T-helper 22 cell (primary cell): ENCODE results near the gene LCNL1.

ENCODE experiments used
- DNase-seq: peaks from one replicate; pipeline ENCODE4 v3.0.0-alpha.2; 2020; ENCODE audit warnings: low read depth

Gene LCNL1

DNA sequence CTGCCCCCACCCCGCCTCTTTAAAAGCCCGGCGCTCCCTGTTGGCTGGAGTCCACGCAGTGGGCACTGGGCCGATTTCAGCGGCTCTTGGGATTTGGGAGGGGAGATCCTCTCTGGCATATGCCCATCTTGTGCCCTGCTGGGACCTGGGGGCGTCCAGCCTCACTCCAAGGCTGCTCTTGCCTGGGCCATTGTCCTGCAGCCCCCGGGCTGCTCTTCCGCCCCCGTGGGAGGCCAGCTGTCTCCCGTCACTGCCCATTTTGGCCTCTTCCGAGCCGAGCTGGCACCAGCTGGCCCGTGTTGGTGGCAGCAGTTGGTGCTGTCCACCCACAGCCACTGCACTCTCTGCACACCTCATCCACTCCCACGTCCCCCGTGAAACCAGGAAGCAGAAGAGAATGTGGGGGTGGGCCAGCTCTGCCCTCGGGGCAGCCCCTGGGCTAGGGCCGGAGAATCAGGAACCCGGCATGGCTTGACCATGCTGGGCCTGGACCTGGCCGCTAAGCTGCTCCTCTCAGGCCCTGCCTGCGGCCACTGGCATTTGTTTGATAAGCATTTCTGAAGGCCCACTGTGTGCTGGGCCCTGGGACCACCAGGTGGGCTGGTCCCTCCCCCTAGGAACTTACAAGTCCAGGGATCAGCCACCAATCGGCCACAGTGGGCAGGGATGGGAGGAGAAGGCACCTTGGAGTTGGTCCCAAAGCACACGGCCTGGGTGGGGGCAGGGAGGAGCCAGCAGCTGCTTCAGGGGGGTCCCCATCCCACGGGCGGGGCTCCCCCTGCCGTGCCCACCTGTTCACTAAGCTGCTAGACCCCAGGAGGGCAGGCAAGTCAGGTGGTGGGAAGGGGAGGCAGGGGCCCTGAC is 35.5 kb upstream of the LCNL1 start:
- no peak for DNase-seq

DNA sequence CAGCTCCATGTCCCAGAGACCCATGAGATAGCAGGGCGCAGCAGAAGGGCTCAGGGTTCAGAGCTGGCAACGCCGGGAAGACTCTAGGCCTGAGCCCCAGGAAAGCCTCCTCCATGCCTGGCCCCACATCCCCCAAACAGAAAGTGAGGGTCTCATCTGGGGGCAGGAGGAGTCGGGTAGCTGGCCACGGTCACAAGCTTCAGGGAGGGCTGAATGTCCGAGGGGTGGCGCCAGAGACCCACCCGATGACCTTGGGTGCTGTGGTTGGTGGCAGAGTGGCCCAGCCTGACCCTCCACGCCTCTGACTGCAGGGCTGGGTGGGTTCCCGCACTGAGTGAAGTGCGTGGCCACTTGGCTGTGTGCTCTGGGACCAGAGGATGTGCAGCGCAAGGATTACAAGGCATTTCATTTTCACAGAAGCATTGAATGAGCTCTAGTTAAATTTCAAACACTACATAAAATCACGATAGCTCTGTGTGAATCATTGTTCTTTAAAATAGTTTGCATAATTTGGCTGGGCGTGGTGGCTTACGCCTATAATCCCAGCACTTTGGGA is 34.8 kb upstream of the LCNL1 start:
- no peak for DNase-seq

DNA sequence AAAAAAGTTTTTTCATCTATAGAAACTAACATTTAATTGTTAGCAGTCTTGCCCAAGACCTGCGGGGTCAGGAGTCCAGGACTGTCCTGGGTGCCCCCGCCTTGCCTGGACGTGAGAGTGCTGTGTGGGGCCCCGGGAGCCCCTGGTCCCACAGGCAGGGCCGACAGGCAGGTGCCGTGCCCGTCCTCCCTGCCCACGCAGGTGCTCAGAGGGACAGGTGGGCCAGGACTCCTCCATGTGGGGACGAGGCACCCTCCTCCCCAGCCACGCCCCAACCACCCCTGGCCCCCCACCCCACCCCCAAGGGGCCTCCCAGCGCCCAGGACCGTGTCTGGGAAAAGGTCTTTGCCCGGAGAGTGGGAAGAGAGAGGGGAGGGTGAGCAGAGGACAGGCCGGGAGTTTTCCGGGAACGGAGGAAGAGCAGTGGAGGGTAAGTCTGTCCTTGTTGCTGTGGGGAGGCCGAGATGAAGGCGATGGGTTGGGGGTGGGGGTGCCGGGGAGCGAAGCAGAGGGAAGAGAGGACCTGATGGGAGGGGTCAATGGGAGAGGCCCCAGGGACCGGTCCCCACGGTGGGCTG is 33.5 kb upstream of the LCNL1 start:
- DNase-seq: no peak

- DNase-seq: peak; percentile 94
Observed at GRCh38 chr9:136949817-136950655, 32.8 kb upstream of the LCNL1 start.

DNA sequence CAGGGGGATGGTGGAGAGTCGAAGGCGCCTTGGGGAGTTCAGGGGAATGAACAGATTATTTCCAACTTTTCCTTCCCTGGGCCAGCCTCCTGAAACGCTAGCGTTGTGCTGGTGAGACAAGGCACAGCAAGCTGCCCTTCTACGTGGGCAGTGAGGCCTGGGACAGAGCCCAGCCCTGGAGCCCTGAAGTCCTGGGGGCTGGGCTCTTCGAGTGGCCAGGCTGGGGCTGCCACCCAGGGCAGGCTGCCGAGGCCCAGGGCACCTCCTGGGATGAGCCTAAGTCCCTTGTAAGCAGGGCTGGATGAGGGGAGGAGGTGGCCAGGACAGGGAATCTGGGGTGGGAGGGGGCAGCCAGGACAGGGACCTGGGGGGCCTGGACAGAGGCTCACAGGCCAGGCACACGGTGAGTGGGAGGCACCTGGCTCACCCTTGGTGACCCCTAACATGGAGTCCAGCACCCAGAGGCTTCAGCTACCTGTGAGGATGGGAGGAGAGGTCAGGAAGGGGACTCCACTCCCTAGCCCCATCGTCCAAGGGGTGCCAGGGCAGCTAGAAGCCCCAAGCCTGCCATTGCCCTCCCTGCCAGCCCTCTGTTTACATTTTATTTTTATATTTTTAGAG is 32.0 kb upstream of the LCNL1 start:
- DNase-seq: no peak

DNA sequence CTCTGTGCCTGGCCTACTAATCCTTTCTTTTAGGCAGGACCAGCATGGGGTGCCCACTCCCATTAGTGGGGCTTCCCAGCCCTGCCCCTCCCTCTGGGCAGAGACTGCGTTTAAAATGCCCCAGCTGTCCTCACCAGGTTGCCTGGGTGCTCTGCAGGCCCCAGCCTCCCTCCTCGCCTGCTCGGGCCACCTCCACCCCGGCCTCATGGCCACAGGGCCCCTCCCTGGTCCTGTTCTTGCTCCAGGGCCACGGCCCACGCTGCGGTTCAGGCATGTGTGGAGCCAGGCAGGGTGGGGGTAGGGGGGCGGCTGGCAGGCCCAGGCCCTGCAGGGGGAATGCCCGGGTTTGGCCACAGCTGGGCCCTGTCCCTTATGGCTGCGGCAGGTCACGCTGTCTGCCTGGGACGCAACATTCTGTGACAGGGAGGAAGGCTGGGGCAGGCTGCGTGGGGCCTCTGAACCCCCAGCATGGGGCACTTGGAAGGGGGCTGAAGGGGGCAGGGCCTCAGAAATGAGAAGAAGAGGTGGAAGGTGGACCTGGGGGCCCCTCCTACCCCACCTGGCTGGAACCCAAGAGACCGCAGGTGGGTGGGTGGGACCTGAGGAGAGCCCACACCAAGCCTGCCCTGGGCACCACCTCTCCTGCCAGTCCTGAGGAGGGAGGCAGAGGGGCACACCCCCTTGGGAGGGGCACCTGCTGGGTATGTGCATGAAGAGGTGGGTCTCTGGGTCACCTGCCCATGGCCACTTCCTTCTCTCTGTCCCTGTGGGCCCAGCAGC is 31.1 kb upstream of the LCNL1 start, which contains the start of gene LCN12:
LCN12 (plus strand) TSS at position 733 of the 780 bp plus-strand sequence. CDS start 55 bp downstream, outside the sequence.
- DNase-seq: no peak

- DNase-seq: no peak
Observed at GRCh38 chr9:136952321-136952850, 30.4 kb upstream of the LCNL1 start.

- DNase-seq: no peak
Observed at GRCh38 chr9:136952876-136953770, 29.7 kb upstream of the LCNL1 start.

GRCh38 chr9:136953771-136954269 is 29.0 kb upstream of the LCNL1 start:
- DNase-seq: no peak

GRCh38 chr9:136954270-136955083 is 28.3 kb upstream of the LCNL1 start:
- DNase-seq: no peak

DNA sequence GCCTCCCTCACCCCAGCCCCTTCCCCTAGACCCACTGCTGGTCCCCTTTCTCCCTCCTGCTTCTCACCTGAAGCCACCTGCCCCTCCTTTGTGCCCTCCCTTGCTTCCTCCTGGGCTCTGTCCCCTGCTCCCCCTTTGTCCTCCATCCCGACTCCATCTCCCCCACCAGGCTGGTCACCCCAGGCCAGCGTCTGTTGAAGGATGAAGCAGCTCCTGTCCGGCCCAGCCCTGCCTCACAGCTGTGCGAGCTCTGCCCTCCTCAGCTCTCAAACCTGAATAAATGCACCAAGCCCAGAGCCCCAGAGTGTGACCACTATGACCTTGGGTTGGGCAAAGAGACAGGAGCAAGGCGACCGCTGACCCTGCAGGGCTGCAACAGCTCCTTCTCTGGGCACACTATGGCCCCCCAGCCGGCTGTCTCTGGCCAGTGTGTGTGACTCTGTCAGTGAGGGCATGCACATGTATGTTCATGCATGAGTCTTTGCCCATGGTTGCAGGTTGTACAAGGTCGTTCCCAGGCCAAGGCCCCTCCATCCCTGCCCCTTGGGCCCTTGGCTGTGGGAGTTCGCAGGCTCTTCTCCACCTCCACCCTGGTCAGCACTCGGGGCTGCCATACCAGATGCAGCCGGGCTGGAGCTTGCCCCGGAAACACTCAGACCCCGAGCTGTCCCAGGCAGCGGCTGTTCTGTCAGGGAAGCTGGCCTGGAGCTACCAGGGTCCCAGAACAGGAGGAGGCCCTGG is 27.4 kb upstream of the LCNL1 start:
- no peak for DNase-seq

- DNase-seq: no peak
Observed at GRCh38 chr9:136955943-136956335, 26.9 kb upstream of the LCNL1 start.

DNA sequence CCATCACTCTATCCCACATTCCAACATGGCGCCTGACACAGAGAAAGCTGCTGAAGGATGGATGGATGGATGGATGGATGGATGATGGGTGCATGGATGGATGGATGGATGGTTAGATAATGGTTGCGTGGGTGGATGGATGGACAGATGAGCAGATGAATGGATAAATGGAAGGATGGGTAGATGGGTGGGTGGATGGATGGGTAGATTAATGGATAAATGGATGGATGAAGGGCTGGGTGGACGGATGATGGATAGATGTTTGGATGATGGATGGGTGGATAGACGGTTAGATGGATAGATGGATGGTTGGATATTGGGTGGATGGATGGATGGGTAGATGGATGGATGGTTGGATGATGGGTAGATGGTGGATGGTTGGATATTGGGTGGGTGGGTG is 26.2 kb upstream of the LCNL1 start:
- DNase-seq: no peak

DNA sequence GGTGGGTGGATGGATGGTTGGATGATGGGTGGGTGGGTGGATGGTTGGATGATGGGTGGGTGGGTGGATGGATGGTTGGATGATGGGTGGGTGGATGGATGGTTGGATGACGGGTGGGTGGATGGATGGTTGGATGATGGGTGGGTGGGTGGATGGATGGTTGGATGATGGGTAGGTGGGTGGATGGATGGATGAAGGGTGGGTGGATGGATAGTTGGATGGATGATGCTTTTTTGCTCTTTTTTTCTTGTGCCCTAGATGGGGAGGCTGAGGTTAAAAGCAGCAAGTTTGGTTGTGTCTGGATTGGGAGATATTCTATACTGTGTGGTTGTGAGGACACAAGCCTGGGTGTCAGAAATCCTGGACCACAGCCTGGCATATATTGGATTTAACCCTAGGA is 25.3 kb upstream of the LCNL1 start:
- DNase-seq: no peak

GRCh38 chr9:136957901-136958300 is 24.9 kb upstream of the LCNL1 start:
- no peak for DNase-seq

DNA sequence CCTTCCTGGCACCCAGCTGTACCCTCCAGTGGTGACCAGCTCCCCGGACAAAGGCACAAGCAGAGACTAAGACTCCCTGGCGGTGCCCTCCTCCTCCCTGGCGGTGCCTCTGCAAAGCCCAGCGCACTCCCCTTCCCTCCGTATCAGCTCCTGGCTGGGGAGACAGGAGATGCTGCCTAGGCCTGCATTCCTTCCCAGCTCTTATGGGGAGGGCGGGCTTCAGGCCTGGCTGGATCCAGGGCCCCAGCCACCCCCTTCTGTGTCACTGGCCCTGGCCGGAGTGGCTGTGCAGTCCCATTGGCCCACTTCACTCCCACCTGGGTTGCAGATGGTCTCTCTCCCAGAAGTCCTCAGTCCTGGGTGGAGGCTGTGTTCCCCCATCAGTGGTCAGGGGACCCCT is 24.3 kb upstream of the LCNL1 start:
- DNase-seq: no peak

- DNase-seq: no peak
Observed at GRCh38 chr9:136958898-136959850, 23.6 kb upstream of the LCNL1 start.
